ENCODE measurements around the gene CDC6.

The CDC6 gene

DNA sequence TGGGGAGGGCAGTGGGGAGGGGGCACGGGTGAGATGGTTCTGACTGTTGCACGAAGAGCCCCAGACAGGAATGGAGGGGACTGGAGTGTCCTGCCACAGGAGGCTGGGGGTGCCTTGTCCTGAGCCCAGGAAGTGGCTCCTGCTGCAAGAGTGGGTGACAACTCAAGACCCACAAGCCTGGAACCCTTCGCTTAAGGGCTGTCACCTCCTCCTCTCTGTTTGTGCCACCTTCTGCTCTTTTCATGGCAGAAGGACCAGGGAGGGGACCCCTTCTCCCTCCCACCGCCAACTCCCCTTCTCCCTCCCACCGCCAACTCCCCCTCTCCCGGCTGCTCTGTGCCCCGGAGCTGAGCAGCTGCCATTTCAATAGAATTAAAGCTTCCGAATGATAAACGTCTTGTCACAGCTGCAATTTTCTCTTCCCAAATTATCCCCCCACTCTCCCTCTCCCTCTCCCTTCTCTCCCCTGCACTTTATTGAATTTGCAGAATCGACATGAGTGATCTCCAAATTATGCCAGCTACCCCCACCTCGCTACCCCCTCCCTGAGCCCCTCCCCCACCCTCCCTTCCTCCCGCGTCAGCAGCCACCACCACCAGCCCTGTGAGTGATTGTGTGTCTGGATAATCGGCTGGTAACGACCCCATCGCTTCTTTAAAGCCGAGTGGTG is 63.1 kb downstream of the CDC6 start:
- TF ChIP-seq CTCF (IDR thresholded peaks at IDR 0.05), result no peak
- Mint-ChIP-seq H3K4me3 (peak overlapping the region; percentile 73), H3K4me1 (peaks cover 96% of the 10 kb centered on the region), H3K27me3 (ENCODE audit: low read depth, poor library complexity) (no peaks in the 10 kb centered on the region), H3K9me3 (no peaks in the 10 kb centered on the region), H3K27ac (peak overlapping the region; percentile 100), H3K36me3 (ENCODE audit: low read depth) (peaks cover 38% of the 10 kb centered on the region)
- peak; percentile 52 for DNase-seq

GRCh38 chr17:40351359-40352236 is 63.9 kb downstream of the CDC6 start:
- no peaks in the 10 kb centered on the region for H3K27me3 Mint-ChIP-seq (ENCODE audit: low read depth, poor library complexity)
- peak overlapping the region; percentile 100 for H3K27ac Mint-ChIP-seq
- H3K4me3 Mint-ChIP-seq, result peak overlapping the region; percentile 73
- no peaks in the 10 kb centered on the region for H3K9me3 Mint-ChIP-seq
- TF ChIP-seq CTCF (IDR thresholded peaks at IDR 0.05), result no peak
- peaks cover 38% of the 10 kb centered on the region for H3K36me3 Mint-ChIP-seq (ENCODE audit: low read depth)
- H3K4me1 Mint-ChIP-seq, result peaks cover 93% of the 10 kb centered on the region
- DNase-seq, result peak; percentile 40

GRCh38 chr17:40352237-40352778 is 64.6 kb downstream of the CDC6 start:
- H3K4me3 Mint-ChIP-seq, result peak overlapping the region; percentile 73
- H3K27me3 Mint-ChIP-seq (ENCODE audit: low read depth, poor library complexity), result no peaks in the 10 kb centered on the region
- H3K4me1 Mint-ChIP-seq, result peaks cover 91% of the 10 kb centered on the region
- no peak for TF ChIP-seq CTCF (IDR thresholded peaks at IDR 0.05)
- no peak for DNase-seq
- H3K36me3 Mint-ChIP-seq (ENCODE audit: low read depth), result peaks cover 38% of the 10 kb centered on the region
- peak overlapping the region; percentile 100 for H3K27ac Mint-ChIP-seq
- no peaks in the 10 kb centered on the region for H3K9me3 Mint-ChIP-seq

DNA sequence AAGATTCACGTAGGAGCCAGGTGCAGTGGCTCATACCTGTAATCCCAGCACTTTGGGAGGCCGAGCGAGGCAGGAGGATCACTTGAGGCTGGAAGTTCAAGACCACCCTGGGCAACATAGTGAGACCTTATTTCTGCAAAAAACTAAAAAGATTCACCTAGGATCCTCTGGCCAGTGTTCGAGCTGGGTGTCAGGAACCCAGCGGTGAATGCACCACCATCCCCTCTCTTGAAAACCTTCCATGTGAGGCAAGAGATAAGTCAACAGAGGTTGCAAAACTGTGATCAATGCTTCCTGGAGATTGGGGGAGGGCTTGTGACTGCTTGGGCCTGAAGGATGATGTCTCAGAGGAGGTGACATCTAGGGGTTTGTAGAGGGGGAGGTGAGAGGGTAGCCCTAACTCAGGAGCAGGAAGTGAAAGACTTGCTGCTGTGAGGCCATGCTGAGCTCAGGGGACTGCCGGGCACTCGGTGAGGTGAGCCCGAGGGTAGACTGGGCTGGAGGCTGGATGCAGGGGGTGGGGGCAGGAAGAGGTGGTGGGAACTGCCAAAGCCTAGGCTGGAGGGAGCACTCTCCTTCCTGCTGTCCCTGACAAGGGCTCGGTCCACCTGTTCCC is 65.2 kb downstream of the CDC6 start:
- Mint-ChIP-seq H3K9me3 (no peaks in the 10 kb centered on the region), H3K36me3 (ENCODE audit: low read depth) (peaks cover 38% of the 10 kb centered on the region), H3K27ac (peak overlapping the region; percentile 100), H3K4me3 (peak overlapping the region; percentile 73), H3K27me3 (ENCODE audit: low read depth, poor library complexity) (no peaks in the 10 kb centered on the region), H3K4me1 (peaks cover 90% of the 10 kb centered on the region)
- TF ChIP-seq CTCF (IDR thresholded peaks at IDR 0.05), result no peak
- no peak for DNase-seq
